Thyroid gland (tissue), 4 donors: ENCODE measurements around the gene C2orf92. TPM values are rescaled to one million over a fixed set of nuclear protein-coding genes. Genes with fewer than 3 reads are reported as not detected.
A peak's percentile ranks its signal among the peaks of the same experiment; 100 is the strongest.

Source experiments
- DNase-seq, 2 donors: peaks; one replicate each; pipeline ENCODE4 v3.0.0-alpha.2; 2019
- H3K27ac ChIP-seq, 3 donors: fragments of 200-600 bp; sonication (generic); 1 replicate in 2 of 3; 2 replicates in 1 of 3; pipeline ENCODE4 v1.5.1; 2016 to 2019; ENCODE audit warnings: mild to moderate bottlenecking in 1 of 3, moderate library complexity in 1 of 3
- H3K27me3 ChIP-seq: fragments of 200-600 bp; sonication (generic); one replicate; pipeline ENCODE4 v1.5.1; 2019
- H3K36me3 ChIP-seq, 2 donors: fragments of 200-600 bp; sonication (generic); one replicate each; pipeline ENCODE4 v1.5.1; 2016 to 2019
- H3K4me1 ChIP-seq, 2 donors: fragments of 200-600 bp; sonication (generic); one replicate each; pipeline ENCODE4 v1.5.1; 2017 to 2019
- H3K4me3 ChIP-seq, 3 donors: fragments of 200-600 bp; sonication (generic); replicated peaks in 1 of 3; 1 replicate in 2 of 3; 2 replicates in 1 of 3; pipeline ENCODE4 v1.5.1; 2016; ENCODE audit warnings: mild to moderate bottlenecking in 1 of 3
- H3K9me3 ChIP-seq: fragments of 200-600 bp; sonication (generic); one replicate; pipeline ENCODE4 v1.5.1; 2017
- POLR2A ChIP-seq, 2 donors: fragments of 450-650 bp; IDR thresholded peaks; one replicate each; pipeline ENCODE4 v1.6.1; 2017; ENCODE audit warnings: antibody characterized with exemption in 2 of 2, mild to moderate bottlenecking in 2 of 2, moderate library complexity in 1 of 2
- WGBS, 2 donors: methylation state at CpG; one replicate each; pipeline ENCODE4 v1.1.5; 2017; 5-methylcytosine and 5-hydroxymethylcytosine counted together
- intact Hi-C: fragments of 100-400 bp; cut with DNase I; formaldehyde crosslinking; loops from one replicate; pipeline ENCODE4 v1.15.1; 2023
- total RNA-seq, 4 donors: library from RNA; depleted of rRNA; stranded (reverse); fragments of >200 nt; gene quantifications; one replicate each; pipeline ENCODE4 v1.2.3, GENCODE V29; 2016
- TF ChIP-seq, protein P1 (sequence below), 6 experiments: fragments of 200-600 bp in 3 of 6; fragments of 450-650 bp in 3 of 6; sonication (generic) in 3 of 6; IDR thresholded peaks; one replicate each; pipeline ENCODE4 v1.5.1; 2016 to 2019; ENCODE audit warnings: antibody characterized with exemption in 6 of 6, mild to moderate bottlenecking in 2 of 6, inconsistent platforms in 1 of 6, moderate library complexity in 1 of 6

The C2orf92 gene
- total RNA-seq, 4 donors from 2014 or later = 9.8 to 36.5 (median 30.7) TPM

DNA sequence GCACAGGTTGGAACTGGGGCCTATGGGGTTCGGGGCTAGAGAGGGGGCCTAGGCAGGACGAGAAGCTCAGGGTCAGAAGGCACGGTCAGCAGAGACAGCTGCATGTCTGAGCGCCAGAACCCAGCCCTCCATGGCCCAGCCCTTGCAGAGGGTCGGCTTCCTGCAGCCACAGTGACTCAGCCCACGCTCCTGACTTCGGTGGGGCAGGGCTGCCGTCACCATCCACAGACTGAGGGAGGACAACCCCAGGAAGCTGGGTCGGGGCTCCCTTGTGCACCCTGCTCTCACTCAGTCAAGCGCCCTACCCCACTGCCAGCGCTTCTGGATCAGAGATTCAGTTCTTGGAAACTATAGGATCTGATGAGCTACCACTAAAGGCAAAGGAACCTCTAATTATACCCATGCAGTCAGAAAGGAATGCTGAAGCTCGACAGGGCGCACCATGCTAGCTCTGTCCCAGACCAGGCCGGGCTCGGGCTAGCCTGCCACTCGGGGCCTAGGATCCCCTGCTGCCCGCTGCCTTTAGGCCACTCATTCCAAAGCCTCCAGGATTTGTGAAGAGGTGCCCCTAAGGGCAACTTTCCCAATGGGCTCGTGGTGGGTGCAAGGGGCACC, 8.6 kb upstream of the C2orf92 start:
- intact Hi-C loops = no loop called here
- H3K27me3 ChIP-seq = no peaks in the 10 kb centered on the region
- 89 to 90% methylated on average over 13 to 18 of the region's 18 CpGs for WGBS, 2 donors
- H3K27ac ChIP-seq = no peak overlapping the region
- TF ChIP-seq, protein P1, sequence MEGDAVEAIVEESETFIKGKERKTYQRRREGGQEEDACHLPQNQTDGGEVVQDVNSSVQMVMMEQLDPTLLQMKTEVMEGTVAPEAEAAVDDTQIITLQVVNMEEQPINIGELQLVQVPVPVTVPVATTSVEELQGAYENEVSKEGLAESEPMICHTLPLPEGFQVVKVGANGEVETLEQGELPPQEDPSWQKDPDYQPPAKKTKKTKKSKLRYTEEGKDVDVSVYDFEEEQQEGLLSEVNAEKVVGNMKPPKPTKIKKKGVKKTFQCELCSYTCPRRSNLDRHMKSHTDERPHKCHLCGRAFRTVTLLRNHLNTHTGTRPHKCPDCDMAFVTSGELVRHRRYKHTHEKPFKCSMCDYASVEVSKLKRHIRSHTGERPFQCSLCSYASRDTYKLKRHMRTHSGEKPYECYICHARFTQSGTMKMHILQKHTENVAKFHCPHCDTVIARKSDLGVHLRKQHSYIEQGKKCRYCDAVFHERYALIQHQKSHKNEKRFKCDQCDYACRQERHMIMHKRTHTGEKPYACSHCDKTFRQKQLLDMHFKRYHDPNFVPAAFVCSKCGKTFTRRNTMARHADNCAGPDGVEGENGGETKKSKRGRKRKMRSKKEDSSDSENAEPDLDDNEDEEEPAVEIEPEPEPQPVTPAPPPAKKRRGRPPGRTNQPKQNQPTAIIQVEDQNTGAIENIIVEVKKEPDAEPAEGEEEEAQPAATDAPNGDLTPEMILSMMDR (IDR thresholded peaks at IDR 0.05) = no peak
- TF ChIP-seq POLR2A (IDR thresholded peaks at IDR 0.05) = no peak
- no peak overlapping the region for H3K4me3 ChIP-seq
- H3K36me3 ChIP-seq = peaks cover 30 to 35% of the 10 kb centered on the region in 2 donors
- H3K9me3 ChIP-seq = no peaks in the 10 kb centered on the region
- peaks cover 18 to 25% of the 10 kb centered on the region in 2 donors for H3K4me1 ChIP-seq
- DNase-seq = no peak

DNA sequence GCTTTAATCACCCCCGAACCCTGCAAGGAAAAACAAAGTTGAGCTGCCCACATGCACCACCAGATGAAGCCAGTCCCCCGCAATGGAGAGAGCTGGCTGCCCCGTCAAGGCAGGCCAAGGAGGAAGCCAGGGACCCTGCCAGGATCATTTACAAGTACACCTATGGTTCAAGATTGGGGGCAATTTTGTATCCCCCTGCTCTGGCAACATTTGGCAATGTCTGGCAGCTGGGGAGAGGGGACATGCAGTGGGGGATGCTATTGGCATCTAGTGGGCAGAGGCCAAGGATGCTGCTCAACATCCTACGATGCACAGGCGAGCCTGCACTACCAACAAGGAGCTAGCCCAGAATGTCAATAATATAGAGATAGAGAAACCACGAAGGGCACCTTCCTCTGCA, 7.6 kb upstream of the C2orf92 start:
- 84 to 89% methylated on average over 6 of the region's 6 CpGs for WGBS, 2 donors
- Histone ChIP-seq H3K36me3 (peaks cover 23 to 24% of the 10 kb centered on the region in 2 donors), H3K9me3 (no peaks in the 10 kb centered on the region), H3K4me3 (no peak overlapping the region), H3K27ac (no peak overlapping the region), H3K4me1 (peaks cover 18 to 25% of the 10 kb centered on the region in 2 donors), H3K27me3 (no peaks in the 10 kb centered on the region)
- TF ChIP-seq, protein P1 (IDR thresholded peaks at IDR 0.05) = no peak
- TF ChIP-seq POLR2A (IDR thresholded peaks at IDR 0.05) = no peak
- intact Hi-C loops = no loop called here
- DNase-seq = no peak

DNA sequence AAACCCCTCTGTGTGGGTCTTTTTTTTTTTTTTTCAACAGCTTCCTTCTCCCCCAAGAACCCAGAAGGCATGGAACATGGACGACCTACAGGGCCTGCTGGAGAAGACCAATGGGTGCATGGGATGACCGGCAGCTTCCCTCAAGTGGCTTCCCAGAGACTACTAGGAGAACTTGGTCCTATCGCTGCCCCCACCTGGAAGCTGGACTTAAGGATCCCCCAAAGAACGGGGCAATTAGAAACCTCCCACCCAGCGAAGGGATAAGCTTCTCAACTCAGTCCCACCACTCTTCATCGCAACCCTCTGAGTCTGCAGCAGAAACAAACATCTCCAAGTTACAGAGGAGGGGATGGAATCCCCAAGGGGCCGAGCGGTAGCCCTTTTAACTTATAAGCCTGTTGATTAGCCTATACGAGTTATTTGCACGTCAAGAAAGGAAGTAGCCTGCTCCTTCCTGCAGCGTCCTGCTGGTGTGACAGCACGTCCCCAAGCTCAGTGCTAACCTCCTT, 7.1 kb upstream of the C2orf92 start:
- intact Hi-C loops = no loop called here
- 33 to 36% methylated on average over 12 of the region's 12 CpGs for WGBS, 2 donors
- H3K4me3 ChIP-seq = peak overlapping the region in 1 of 3 donors; percentile 73
- peaks cover 18 to 19% of the 10 kb centered on the region in 2 donors for H3K36me3 ChIP-seq
- peaks cover 18 to 25% of the 10 kb centered on the region in 2 donors for H3K4me1 ChIP-seq
- peak overlapping the region in 2 of 3 donors; percentile 96 to 99 for H3K27ac ChIP-seq
- TF ChIP-seq POLR2A (IDR thresholded peaks at IDR 0.05) = no peak
- TF ChIP-seq, protein P1 (IDR thresholded peaks at IDR 0.05) = no peak
- H3K9me3 ChIP-seq = no peaks in the 10 kb centered on the region
- no peaks in the 10 kb centered on the region for H3K27me3 ChIP-seq
- DNase-seq = no peak

DNA sequence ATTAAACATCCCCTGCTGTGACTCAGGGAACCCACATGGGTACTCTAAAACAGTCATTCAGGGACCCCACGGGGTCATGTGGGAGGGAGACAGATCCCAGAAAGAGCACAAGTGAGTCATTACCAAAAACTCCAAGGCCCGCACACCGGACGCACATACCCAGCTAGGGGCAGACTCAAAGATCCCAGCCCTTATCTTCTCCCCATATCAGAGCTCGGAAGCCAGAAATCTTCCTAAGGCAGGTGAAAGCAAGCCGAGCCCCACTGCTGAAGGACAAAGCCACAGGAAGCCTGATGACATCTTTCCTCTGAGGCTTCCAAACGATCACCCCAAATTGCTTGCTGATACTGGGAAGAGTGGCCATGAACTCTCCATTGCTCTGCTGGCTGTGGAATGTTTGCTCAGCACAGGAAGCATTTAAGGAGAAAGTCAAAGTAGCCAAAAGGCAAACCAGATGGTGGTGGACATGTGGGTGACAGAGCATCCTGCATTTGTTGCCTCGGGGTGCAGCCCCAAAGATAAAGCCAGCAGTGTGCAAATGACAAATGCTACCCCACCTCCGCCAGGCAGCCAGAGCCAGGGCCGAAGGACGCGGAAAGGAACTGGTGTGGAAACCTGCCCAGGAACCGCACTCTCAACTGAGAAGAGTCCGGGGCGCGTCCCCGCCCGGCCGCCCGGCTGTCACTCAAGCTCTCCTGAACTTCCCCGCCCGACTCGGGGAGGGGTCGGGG, 6.5 kb upstream of the C2orf92 start:
- Histone ChIP-seq H3K4me3 (peak overlapping the region; percentile 58 to 73 (median 59)), H3K4me1 (peaks cover 18 to 25% of the 10 kb centered on the region in 2 donors), H3K36me3 (peaks cover 12 to 13% of the 10 kb centered on the region in 2 donors), H3K9me3 (no peaks in the 10 kb centered on the region), H3K27ac (peak overlapping the region; percentile 70 to 99 (median 96)), H3K27me3 (no peaks in the 10 kb centered on the region)
- intact Hi-C loops = no loop called here
- TF ChIP-seq POLR2A (IDR thresholded peaks at IDR 0.05) = peak in 1 of 2 donors; percentile 48
- TF ChIP-seq, protein P1 (IDR thresholded peaks at IDR 0.05) = no peak
- 0% methylated on average over 15 to 16 of the region's 24 CpGs for WGBS, 2 donors
- peak; percentile 78 to 85 for DNase-seq

DNA sequence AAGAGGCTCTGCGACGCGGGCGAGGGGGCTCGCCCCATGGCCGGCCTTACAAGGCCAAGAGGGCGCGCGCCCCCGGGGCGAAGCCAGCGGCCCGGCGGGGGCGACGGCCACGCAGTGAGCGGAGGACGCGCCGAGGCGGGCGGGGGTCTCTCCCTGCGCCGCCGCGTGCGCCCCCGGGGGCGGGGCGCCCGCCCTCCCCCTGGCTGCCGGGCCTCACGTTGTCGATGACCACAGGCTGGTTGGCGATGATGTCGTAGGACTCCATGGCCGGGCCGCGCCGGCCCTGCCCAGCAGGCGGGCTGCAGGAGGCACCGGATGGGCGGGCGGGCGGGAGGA, 5.9 kb upstream of the C2orf92 start:
- Histone ChIP-seq H3K4me1 (peaks cover 18 to 25% of the 10 kb centered on the region in 2 donors), H3K9me3 (no peaks in the 10 kb centered on the region), H3K4me3 (peak overlapping the region; percentile 58 to 73 (median 59)), H3K27ac (peak overlapping the region; percentile 70 to 99 (median 96)), H3K27me3 (no peaks in the 10 kb centered on the region), H3K36me3 (peaks cover 6 to 8% of the 10 kb centered on the region in 2 donors)
- TF ChIP-seq, protein P1 (IDR thresholded peaks at IDR 0.05) = no peak
- TF ChIP-seq POLR2A (IDR thresholded peaks at IDR 0.05) = peak in 1 of 2 donors; percentile 24
- WGBS, 2 donors = no CpG with 5 or more reads among the region's 46 CpGs
- intact Hi-C loops = no loop called here
- no peak for DNase-seq
